Measurements from ENCODE around the gene ADAMTSL1. TPM values are rescaled to one million over a fixed set of nuclear protein-coding genes. Genes with fewer than 3 reads are reported as not detected.

Gene ADAMTSL1
- total and polyA plus RNA-seq, 2 experiments from 2014 or later, result 2.3 to 5.0 TPM

DNA sequence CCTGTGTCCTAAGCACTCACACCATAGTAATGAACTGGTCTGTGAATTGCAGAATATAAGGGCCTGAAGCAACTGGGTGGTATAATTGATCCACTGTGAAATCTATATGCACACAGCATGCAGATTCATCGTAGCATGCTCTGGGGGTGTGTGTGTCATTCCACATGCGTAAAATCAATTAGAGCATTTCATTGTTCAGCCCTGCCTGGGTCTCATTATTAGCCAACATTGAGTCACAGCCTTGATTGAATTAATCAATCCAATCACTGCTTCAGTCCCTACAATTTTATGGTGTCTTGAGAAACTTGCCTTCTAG lies 248.0 kb downstream of the ADAMTSL1 start:
- Histone ChIP-seq H3K9me2 (ENCODE audit: insufficient read depth) (no peaks in the 10 kb centered on the region), H3F3A (replicated peaks; ENCODE audit: low read depth) (no peaks in the 10 kb centered on the region), H3K4me3 (no peak overlapping the region), H3K79me2 (replicated peaks; ENCODE audit: insufficient read depth) (no peaks in the 10 kb centered on the region), H2AFZ (no peak overlapping the region), H3K27me3 (ENCODE audit: insufficient read depth) (no peaks in the 10 kb centered on the region), H3K27ac (ENCODE audit: low read depth) (no peak overlapping the region), H4K20me1 (replicated peaks; ENCODE audit: insufficient read depth) (no peaks in the 10 kb centered on the region), H3K4me1 (ENCODE audit: insufficient read depth) (no peaks in the 10 kb centered on the region), H3K36me3 (ENCODE audit: insufficient read depth) (no peaks in the 10 kb centered on the region), H3K4me2 (no peak overlapping the region)
- TF ChIP-seq ZNF331 (CRISPR knock-in tag; IDR thresholded peaks at IDR 0.05; ENCODE audit: low read depth), result no peak
- no peak for TF ChIP-seq POLR2AphosphoS5 (IDR thresholded peaks at IDR 0.05; ENCODE audit: low read depth)
- TF ChIP-seq EZH2 (IDR thresholded peaks at IDR 0.05; ENCODE audit: low read depth, unreplicated experiment), result no peak
- TF ChIP-seq JUNB (IDR thresholded peaks at IDR 0.05; ENCODE audit: unreplicated experiment), result no peak
- TF ChIP-seq, protein P1, sequence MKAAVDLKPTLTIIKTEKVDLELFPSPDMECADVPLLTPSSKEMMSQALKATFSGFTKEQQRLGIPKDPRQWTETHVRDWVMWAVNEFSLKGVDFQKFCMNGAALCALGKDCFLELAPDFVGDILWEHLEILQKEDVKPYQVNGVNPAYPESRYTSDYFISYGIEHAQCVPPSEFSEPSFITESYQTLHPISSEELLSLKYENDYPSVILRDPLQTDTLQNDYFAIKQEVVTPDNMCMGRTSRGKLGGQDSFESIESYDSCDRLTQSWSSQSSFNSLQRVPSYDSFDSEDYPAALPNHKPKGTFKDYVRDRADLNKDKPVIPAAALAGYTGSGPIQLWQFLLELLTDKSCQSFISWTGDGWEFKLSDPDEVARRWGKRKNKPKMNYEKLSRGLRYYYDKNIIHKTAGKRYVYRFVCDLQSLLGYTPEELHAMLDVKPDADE (IDR thresholded peaks at IDR 0.05), result no peak
- TF ChIP-seq, protein P2, sequence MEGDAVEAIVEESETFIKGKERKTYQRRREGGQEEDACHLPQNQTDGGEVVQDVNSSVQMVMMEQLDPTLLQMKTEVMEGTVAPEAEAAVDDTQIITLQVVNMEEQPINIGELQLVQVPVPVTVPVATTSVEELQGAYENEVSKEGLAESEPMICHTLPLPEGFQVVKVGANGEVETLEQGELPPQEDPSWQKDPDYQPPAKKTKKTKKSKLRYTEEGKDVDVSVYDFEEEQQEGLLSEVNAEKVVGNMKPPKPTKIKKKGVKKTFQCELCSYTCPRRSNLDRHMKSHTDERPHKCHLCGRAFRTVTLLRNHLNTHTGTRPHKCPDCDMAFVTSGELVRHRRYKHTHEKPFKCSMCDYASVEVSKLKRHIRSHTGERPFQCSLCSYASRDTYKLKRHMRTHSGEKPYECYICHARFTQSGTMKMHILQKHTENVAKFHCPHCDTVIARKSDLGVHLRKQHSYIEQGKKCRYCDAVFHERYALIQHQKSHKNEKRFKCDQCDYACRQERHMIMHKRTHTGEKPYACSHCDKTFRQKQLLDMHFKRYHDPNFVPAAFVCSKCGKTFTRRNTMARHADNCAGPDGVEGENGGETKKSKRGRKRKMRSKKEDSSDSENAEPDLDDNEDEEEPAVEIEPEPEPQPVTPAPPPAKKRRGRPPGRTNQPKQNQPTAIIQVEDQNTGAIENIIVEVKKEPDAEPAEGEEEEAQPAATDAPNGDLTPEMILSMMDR (conservative IDR thresholded peaks at IDR 0.05; ENCODE audit: low read depth in 2 of 2), result no peak
- TF ChIP-seq ZNF114 (CRISPR knock-in tag; IDR thresholded peaks at IDR 0.05), result no peak
- no peak for TF ChIP-seq STAT1 (IDR thresholded peaks at IDR 0.05; ENCODE audit: unreplicated experiment)
- TF ChIP-seq, protein P3, sequence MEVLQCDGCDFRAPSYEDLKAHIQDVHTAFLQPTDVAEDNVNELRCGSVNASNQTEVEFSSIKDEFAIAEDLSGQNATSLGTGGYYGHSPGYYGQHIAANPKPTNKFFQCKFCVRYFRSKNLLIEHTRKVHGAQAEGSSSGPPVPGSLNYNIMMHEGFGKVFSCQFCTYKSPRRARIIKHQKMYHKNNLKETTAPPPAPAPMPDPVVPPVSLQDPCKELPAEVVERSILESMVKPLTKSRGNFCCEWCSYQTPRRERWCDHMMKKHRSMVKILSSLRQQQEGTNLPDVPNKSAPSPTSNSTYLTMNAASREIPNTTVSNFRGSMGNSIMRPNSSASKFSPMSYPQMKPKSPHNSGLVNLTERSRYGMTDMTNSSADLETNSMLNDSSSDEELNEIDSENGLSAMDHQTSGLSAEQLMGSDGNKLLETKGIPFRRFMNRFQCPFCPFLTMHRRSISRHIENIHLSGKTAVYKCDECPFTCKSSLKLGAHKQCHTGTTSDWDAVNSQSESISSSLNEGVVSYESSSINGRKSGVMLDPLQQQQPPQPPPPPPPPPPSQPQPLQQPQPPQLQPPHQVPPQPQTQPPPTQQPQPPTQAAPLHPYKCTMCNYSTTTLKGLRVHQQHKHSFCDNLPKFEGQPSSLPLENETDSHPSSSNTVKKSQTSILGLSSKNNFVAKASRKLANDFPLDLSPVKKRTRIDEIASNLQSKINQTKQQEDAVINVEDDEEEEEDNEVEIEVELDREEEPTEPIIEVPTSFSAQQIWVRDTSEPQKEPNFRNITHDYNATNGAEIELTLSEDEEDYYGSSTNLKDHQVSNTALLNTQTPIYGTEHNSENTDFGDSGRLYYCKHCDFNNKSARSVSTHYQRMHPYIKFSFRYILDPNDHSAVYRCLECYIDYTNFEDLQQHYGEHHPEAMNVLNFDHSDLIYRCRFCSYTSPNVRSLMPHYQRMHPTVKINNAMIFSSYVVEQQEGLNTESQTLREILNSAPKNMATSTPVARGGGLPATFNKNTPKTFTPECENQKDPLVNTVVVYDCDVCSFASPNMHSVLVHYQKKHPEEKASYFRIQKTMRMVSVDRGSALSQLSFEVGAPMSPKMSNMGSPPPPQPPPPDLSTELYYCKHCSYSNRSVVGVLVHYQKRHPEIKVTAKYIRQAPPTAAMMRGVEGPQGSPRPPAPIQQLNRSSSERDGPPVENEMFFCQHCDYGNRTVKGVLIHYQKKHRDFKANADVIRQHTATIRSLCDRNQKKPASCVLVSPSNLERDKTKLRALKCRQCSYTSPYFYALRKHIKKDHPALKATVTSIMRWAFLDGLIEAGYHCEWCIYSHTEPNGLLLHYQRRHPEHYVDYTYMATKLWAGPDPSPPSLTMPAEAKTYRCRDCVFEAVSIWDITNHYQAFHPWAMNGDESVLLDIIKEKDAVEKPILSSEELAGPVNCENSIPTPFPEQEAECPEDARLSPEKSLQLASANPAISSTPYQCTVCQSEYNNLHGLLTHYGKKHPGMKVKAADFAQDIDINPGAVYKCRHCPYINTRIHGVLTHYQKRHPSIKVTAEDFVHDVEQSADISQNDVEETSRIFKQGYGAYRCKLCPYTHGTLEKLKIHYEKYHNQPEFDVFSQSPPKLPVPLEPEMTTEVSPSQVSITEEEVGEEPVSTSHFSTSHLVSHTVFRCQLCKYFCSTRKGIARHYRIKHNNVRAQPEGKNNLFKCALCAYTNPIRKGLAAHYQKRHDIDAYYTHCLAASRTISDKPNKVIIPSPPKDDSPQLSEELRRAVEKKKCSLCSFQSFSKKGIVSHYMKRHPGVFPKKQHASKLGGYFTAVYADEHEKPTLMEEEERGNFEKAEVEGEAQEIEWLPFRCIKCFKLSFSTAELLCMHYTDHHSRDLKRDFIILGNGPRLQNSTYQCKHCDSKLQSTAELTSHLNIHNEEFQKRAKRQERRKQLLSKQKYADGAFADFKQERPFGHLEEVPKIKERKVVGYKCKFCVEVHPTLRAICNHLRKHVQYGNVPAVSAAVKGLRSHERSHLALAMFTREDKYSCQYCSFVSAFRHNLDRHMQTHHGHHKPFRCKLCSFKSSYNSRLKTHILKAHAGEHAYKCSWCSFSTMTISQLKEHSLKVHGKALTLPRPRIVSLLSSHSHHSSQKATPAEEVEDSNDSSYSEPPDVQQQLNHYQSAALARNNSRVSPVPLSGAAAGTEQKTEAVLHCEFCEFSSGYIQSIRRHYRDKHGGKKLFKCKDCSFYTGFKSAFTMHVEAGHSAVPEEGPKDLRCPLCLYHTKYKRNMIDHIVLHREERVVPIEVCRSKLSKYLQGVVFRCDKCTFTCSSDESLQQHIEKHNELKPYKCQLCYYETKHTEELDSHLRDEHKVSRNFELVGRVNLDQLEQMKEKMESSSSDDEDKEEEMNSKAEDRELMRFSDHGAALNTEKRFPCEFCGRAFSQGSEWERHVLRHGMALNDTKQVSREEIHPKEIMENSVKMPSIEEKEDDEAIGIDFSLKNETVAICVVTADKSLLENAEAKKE (CRISPR knock-in tag; IDR thresholded peaks at IDR 0.05), result no peak
- TF ChIP-seq, protein P4, sequence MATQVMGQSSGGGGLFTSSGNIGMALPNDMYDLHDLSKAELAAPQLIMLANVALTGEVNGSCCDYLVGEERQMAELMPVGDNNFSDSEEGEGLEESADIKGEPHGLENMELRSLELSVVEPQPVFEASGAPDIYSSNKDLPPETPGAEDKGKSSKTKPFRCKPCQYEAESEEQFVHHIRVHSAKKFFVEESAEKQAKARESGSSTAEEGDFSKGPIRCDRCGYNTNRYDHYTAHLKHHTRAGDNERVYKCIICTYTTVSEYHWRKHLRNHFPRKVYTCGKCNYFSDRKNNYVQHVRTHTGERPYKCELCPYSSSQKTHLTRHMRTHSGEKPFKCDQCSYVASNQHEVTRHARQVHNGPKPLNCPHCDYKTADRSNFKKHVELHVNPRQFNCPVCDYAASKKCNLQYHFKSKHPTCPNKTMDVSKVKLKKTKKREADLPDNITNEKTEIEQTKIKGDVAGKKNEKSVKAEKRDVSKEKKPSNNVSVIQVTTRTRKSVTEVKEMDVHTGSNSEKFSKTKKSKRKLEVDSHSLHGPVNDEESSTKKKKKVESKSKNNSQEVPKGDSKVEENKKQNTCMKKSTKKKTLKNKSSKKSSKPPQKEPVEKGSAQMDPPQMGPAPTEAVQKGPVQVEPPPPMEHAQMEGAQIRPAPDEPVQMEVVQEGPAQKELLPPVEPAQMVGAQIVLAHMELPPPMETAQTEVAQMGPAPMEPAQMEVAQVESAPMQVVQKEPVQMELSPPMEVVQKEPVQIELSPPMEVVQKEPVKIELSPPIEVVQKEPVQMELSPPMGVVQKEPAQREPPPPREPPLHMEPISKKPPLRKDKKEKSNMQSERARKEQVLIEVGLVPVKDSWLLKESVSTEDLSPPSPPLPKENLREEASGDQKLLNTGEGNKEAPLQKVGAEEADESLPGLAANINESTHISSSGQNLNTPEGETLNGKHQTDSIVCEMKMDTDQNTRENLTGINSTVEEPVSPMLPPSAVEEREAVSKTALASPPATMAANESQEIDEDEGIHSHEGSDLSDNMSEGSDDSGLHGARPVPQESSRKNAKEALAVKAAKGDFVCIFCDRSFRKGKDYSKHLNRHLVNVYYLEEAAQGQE (IDR thresholded peaks at IDR 0.05; ENCODE audit: unreplicated experiment), result no peak
- no peak for TF ChIP-seq CREB1 (CRISPR knock-in tag; IDR thresholded peaks at IDR 0.05; ENCODE audit: low read depth)
- TF ChIP-seq NANOG (IDR thresholded peaks at IDR 0.05; ENCODE audit: borderline replicate concordance), result no peak
- TF ChIP-seq EZH2phosphoT487 (IDR thresholded peaks at IDR 0.05; ENCODE audit: unreplicated experiment), result no peak
- Mint-ChIP-seq H3K4me3 (no peak overlapping the region), H3K27me3 (ENCODE audit: insufficient read depth, low read depth, poor library complexity) (no peaks in the 10 kb centered on the region), H3K36me3 (ENCODE audit: low read depth) (no peaks in the 10 kb centered on the region), H3K9me3 (no peaks in the 10 kb centered on the region), H3K4me1 (no peaks in the 10 kb centered on the region), H3K27ac (no peak overlapping the region)
- DNase-seq (ENCODE audit: low spot score) (no peak), ATAC-seq (no peak)
